ENCODE measurements around the gene DUOXA2. TPM values are rescaled to one million over a fixed set of nuclear protein-coding genes. Genes with fewer than 3 reads are reported as not detected.

The DUOXA2 gene
- total and polyA plus RNA-seq, 2 experiments from 2014 or later = not detected

DNA sequence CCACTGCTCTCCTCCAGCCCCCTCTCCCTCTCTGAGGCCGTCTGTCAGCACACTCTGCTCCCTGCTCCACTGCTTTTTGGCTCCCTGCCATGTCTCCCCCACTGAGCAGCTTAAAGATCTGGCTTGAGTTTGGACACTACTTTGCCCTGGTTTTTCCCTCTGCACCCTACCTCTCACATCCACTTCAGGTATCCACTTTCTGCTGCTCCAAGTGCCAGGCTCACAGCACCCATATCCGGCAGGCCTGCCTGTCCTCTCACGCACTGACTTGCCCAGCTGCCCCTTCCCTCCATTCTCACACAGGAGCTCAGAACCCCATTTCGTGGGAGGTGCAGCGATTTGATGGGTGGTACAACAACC lies 19.4 kb downstream of the DUOXA2 start (continued):
- TF ChIP-seq ZNF462 (CRISPR knock-in tag; IDR thresholded peaks at IDR 0.05) (no peak), EZH2phosphoT487 (IDR thresholded peaks at IDR 0.05; ENCODE audit: unreplicated experiment) (no peak), STAT1 (IDR thresholded peaks at IDR 0.05; ENCODE audit: unreplicated experiment) (no peak), ZNF114 (CRISPR knock-in tag; IDR thresholded peaks at IDR 0.05) (no peak), JUNB (IDR thresholded peaks at IDR 0.05; ENCODE audit: unreplicated experiment) (no peak), NANOG (IDR thresholded peaks at IDR 0.05; ENCODE audit: borderline replicate concordance) (no peak), EZH2 (IDR thresholded peaks at IDR 0.05; ENCODE audit: low read depth, unreplicated experiment) (no peak), POLR2AphosphoS5 (IDR thresholded peaks at IDR 0.05; ENCODE audit: low read depth) (no peak), CREB1 (CRISPR knock-in tag; IDR thresholded peaks at IDR 0.05; ENCODE audit: low read depth) (no peak)
- TF ChIP-seq, protein P1, sequence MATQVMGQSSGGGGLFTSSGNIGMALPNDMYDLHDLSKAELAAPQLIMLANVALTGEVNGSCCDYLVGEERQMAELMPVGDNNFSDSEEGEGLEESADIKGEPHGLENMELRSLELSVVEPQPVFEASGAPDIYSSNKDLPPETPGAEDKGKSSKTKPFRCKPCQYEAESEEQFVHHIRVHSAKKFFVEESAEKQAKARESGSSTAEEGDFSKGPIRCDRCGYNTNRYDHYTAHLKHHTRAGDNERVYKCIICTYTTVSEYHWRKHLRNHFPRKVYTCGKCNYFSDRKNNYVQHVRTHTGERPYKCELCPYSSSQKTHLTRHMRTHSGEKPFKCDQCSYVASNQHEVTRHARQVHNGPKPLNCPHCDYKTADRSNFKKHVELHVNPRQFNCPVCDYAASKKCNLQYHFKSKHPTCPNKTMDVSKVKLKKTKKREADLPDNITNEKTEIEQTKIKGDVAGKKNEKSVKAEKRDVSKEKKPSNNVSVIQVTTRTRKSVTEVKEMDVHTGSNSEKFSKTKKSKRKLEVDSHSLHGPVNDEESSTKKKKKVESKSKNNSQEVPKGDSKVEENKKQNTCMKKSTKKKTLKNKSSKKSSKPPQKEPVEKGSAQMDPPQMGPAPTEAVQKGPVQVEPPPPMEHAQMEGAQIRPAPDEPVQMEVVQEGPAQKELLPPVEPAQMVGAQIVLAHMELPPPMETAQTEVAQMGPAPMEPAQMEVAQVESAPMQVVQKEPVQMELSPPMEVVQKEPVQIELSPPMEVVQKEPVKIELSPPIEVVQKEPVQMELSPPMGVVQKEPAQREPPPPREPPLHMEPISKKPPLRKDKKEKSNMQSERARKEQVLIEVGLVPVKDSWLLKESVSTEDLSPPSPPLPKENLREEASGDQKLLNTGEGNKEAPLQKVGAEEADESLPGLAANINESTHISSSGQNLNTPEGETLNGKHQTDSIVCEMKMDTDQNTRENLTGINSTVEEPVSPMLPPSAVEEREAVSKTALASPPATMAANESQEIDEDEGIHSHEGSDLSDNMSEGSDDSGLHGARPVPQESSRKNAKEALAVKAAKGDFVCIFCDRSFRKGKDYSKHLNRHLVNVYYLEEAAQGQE (IDR thresholded peaks at IDR 0.05; ENCODE audit: unreplicated experiment) = no peak
